Endothelial cell (in vitro differentiated cells): ENCODE results near the gene ANAPC5. TPM values are rescaled to one million over a fixed set of nuclear protein-coding genes. Genes with fewer than 3 reads are reported as not detected.

Source experiments
- DNase-seq: peaks from one replicate; pipeline ENCODE4 v3.0.0; 2021; ENCODE audit warnings: low spot score
- H3K27ac Mint-ChIP-seq: one replicate; pipeline ENCODE4 v1.8.0; 2021; ENCODE audit warnings: mixed read lengths, inconsistent platforms; ENCODE audit not compliant: unreplicated experiment
- H3K27me3 Mint-ChIP-seq: one replicate; pipeline ENCODE4 v1.8.0; 2021; ENCODE audit warnings: mild to moderate bottlenecking, moderate library complexity, mixed read lengths, inconsistent platforms; ENCODE audit not compliant: unreplicated experiment
- H3K36me3 Mint-ChIP-seq: one replicate; pipeline ENCODE4 v1.8.0; 2021; ENCODE audit warnings: mild to moderate bottlenecking, low read depth, mixed read lengths, inconsistent platforms; ENCODE audit not compliant: unreplicated experiment
- H3K4me1 Mint-ChIP-seq: one replicate; pipeline ENCODE4 v1.8.0; 2021; ENCODE audit warnings: mild to moderate bottlenecking, mixed read lengths, inconsistent platforms; ENCODE audit not compliant: unreplicated experiment
- H3K4me3 Mint-ChIP-seq: one replicate; pipeline ENCODE4 v1.8.0; 2021; ENCODE audit warnings: mild to moderate bottlenecking, mixed read lengths, inconsistent platforms; ENCODE audit not compliant: unreplicated experiment
- H3K9me3 Mint-ChIP-seq: one replicate; pipeline ENCODE4 v1.8.0; 2021; ENCODE audit warnings: mixed read lengths, inconsistent platforms; ENCODE audit not compliant: unreplicated experiment
- CTCF ChIP-seq: fragments of 200-600 bp; sonication (generic); IDR thresholded peaks from one replicate; pipeline ENCODE4 v1.5.0; 2021; ENCODE audit warnings: antibody characterized with exemption; ENCODE audit not compliant: unreplicated experiment
- total RNA-seq: library from RNA; stranded (reverse); fragmentation: NEBNext Ultra II Directional; extraction: Animal tissue kit (Norgen Biotek cat#: 25700); gene quantifications from one replicate; pipeline ENCODE4 v1.2.1, GENCODE V29; 2021; ENCODE audit not compliant: unreplicated experiment

Gene ANAPC5
- total RNA-seq, 1 donor from 2014 or later: 68.7 TPM

- H3K4me1 Mint-ChIP-seq: no peaks in the 10 kb centered on the region
- no peaks in the 10 kb centered on the region for H3K9me3 Mint-ChIP-seq
- H3K36me3 Mint-ChIP-seq: peaks cover 12% of the 10 kb centered on the region
- peak; percentile 22 for DNase-seq
- no peak overlapping the region for H3K4me3 Mint-ChIP-seq
- TF ChIP-seq CTCF: peak; percentile 87
- no peak overlapping the region for H3K27ac Mint-ChIP-seq
- H3K27me3 Mint-ChIP-seq: no peaks in the 10 kb centered on the region
Measured at GRCh38 chr12:121334513-121335343, 17.5 kb downstream of the ANAPC5 start.

DNA sequence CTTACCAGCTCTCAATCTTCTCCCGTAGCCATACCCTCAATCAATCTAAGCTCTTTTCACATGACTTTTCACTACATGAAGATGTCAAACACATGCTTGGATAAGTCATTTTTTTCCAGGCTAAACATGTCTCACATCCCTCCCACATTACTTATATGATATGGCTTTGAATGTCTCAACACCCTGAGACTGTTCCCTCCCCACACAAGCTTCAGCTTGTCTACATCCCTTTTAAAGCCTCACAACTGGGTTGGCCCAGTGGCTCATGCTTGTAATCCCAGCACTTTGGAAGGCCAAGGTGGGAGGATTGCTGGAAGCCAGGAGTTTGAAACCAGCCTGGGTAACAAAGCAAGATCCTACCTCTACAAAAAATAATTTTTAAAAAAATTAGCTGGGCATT, 18.5 kb downstream of the ANAPC5 start:
- no peak for TF ChIP-seq CTCF
- no peaks in the 10 kb centered on the region for H3K27me3 Mint-ChIP-seq
- H3K36me3 Mint-ChIP-seq: peaks cover 15% of the 10 kb centered on the region

DNA sequence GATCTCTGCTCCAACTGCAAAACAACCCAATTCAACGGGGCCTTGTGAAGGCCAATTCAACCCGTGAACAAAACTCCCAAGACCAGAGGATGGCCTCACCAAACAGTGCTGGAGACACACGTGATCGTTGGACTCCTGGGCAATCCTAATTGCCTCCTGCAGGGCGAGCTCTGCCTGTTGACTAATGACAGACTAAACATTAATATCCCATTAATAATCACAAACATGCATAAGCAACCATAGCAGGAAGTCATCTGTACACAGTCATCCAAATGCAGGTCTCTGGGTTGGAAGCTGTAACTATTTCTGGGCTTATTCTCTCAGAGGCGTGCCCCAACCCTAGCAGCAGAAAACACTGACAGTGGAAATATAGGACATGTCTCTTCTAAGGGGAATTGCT, 21.0 kb downstream of the ANAPC5 start:
- H3K4me1 Mint-ChIP-seq: no peaks in the 10 kb centered on the region
- no peak for DNase-seq
- peaks cover 33% of the 10 kb centered on the region for H3K36me3 Mint-ChIP-seq
- H3K27me3 Mint-ChIP-seq: peaks cover 1% of the 10 kb centered on the region
- H3K4me3 Mint-ChIP-seq: no peak overlapping the region
- no peaks in the 10 kb centered on the region for H3K9me3 Mint-ChIP-seq
- no peak overlapping the region for H3K27ac Mint-ChIP-seq
- no peak for TF ChIP-seq CTCF

More for the DNA sequence above, 18.5 kb downstream of the ANAPC5 start:
- H3K4me1 Mint-ChIP-seq: no peaks in the 10 kb centered on the region
- no peak for DNase-seq
- H3K27ac Mint-ChIP-seq: no peak overlapping the region
- H3K4me3 Mint-ChIP-seq: no peak overlapping the region
- no peaks in the 10 kb centered on the region for H3K9me3 Mint-ChIP-seq

- no peaks in the 10 kb centered on the region for H3K4me1 Mint-ChIP-seq
- H3K9me3 Mint-ChIP-seq: no peaks in the 10 kb centered on the region
- no peak for TF ChIP-seq CTCF
- H3K4me3 Mint-ChIP-seq: no peak overlapping the region
- H3K27me3 Mint-ChIP-seq: peaks cover 1% of the 10 kb centered on the region
- peaks cover 38% of the 10 kb centered on the region for H3K36me3 Mint-ChIP-seq
- H3K27ac Mint-ChIP-seq: no peak overlapping the region
- DNase-seq: no peak
Measured at GRCh38 chr12:121330692-121331091, 21.5 kb downstream of the ANAPC5 start.

- Mint-ChIP-seq H3K9me3 (no peaks in the 10 kb centered on the region), H3K27me3 (peaks cover 1% of the 10 kb centered on the region), H3K4me1 (no peaks in the 10 kb centered on the region), H3K27ac (no peak overlapping the region), H3K36me3 (peaks cover 39% of the 10 kb centered on the region), H3K4me3 (no peak overlapping the region)
- no peak for TF ChIP-seq CTCF
- DNase-seq: no peak
Measured at GRCh38 chr12:121330195-121330594, 22.0 kb downstream of the ANAPC5 start.
